HG02571 (cell line): ENCODE measurements around the gene DERL2.
"Not testable (repeated sequence)": the region's sequence is repeated elsewhere in the genome, so short reads cannot be mapped to it uniquely, and the experiment has no call there.

Experiments
- ATAC-seq: cut with Tn5 transposase; IDR thresholded peaks from one replicate; pipeline ENCODE4 v1.9.1; 2021; ENCODE audit warnings: mild to moderate bottlenecking, moderate library complexity; ENCODE audit not compliant: unreplicated experiment

DERL2 gene

DNA sequence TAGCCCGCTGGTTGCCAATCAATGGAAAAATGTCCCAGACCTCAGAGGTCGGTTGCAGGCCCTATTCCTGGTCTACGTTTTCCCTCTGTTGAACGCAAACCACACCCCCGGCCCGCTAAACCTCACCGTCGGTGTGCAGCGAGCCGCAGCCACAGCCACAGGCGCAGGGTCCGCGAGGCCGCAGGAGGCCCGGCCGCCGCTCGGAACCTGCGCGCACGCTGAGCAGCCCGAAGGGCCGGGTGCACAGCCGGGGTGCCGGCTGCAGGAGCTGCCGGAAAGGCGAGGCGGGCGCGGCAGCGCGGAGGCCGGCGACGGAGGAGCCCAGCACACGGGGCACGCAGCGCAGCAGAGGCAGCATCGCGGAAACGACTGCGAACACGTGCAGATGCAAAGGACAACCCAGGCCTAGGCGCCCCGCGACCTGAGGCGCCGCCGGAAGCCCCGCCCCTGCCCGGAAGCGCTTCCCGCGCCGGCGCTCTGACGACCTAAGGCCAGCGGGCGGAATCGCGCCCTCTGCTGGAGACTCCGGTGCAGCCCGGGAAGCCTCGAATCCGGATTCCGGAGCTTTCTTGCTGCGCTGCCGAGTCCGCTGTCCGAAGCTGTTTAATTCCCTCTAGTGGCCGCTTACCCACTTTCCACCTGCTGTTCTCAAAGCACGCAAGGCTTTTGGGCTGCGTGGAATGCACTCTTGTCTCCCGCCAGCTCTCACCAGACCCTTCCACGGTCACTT, 47.1 kb downstream of the DERL2 start, which contains the start of gene C1QBP:
TSS of gene C1QBP (minus strand) at position 440 of the 730 bp plus-strand sequence. CDS start at position 358, 82 bp downstream.
- peak; percentile 77 for ATAC-seq

DNA sequence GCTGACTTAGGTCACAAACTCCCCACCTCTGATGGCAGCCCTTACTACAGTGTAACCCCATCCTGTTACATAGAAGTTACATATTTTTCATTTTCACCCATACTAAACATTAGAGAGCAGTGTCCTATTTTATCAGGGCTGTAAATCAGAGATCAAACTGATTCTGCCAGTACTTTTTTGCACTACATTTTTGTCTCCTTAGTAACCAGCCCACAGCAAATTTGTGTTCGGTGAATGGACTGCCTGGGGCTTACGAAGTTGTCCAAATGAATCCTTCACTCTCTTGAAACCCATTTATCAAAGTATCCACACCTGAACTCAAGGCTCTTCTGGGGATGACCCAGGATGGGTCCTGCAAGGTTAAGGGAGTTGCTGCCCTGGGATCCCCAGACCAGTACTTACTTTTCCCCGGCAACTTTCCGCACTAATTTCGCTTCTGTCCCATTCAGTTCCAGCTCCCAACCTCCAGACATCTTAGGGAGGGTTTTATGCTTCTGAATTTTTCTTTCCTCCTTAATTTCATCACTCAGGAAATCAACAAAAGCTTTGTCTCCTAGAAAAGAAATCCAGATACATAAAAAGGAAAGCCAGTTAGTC, 48.2 kb downstream of the DERL2 start:
- no peak for ATAC-seq

DNA sequence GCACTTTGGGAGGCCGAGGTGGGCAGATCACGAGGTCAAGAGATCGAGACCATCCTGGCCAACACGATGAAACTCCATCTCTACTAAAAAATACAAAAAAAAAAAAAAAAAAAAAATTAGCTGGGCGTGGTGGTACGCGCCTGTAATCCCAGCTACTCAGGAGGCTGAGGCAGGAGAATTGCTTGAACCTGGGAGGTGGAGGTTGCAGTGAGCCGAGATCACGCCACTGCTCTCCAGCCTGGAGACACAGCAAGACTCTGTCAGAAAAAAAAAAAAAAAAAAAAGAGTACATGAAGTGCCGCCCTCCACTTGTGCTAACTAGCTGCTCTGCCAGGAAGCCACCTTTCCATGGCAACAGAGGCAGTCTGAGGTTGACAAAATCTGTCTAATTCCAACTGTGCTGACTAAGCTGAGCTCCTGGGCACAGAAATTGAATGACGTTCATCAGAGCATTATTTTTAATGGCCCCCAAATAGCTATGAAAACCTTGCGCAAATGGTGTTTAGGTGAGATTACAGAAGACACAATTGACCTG, 50.1 kb downstream of the DERL2 start:
- not testable (repeated sequence) for ATAC-seq

DNA sequence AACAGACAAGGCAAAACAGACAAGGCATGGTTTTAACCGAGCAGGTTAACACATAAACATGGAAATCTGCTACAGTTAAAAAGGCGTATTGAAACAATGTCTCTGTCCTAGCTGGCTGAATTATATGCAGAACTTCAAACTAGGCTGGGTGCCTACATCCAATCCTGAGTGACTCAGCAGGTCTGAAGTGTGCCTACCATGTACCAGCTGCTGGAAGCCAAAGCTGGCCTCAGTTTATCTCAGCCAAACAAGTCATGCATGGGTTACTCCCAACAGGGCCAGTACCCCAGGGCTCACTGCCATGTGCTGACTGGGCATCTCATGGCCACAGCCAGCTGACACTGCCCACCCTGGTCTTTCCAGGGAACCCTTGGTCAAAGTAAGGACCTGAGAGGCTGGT, 51.0 kb downstream of the DERL2 start:
- ATAC-seq = no peak

DNA sequence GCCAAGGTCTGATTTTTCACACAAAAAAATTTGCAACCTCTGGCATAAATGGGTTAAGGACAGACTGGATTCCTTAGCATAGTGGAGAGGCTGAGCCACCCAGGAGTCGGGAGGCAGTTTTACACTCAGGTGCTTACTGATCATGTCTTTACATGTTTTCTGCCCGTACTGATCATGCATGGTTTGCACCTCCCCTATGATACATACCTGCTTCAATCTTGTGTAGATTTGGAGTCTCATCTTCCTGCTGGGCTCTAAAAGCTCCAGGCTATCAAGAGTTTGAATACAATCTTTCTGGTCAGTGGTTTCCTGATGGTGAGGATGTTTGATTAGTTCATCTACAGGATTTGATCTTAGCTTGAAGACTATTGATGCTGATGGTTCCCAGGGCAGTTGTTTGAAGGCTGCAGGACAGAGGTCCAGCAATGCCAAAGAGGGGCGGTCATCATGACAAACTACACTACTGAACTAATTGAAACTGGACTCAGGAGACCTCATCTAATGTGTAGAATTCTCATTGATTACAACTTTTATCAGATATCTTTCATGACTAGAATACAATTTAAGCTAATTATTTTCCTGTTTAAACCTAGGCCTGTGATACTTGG, 53.9 kb downstream of the DERL2 start:
- no peak for ATAC-seq

DNA sequence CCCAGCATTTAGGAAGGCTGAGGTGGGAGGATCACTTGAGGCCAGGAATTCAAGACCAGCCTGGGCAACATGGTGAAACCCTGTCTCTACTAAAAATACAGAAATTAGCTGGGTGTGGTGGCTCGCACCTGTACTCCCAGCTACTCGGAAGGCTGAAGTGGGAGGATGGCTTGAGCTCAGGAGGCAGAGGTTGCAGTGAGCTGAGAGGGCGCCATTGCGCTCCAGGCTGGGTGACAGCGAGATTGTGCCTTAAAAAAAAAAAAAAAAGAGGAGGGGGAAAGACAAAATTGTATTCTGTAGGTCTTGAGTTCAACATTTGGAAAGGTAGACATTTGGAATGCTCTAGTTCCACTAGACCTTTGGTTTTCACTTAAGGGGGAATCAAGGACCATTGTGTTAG, 54.7 kb downstream of the DERL2 start:
- ATAC-seq = not testable (repeated sequence)

DNA sequence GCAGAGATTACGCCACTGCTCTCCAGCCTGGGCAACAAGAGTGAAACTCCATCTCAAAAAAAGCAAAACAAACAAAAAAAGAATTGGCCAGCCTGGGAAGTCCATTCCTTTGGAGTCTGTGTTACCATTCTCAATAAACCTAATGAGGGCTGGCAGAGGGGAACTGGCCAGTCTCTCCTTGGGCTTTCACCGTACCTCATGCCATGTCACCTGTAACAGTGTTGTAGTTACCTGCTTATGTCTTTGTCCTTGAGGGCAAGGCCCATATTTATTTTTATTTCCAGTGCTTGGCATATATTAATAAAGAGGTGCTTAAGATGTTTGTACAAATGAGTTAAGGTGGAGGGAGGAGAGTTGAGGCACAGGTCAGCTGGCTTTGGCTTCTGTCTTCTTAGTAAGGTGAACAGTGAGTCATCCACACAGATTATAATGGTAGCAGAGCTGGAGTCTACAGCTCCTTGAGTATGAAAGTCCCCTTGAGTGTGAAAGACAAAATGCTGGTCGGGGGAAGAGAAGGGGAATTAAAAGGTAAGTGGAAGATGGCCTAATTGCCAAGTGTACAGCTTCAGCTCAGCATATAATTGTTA, 55.5 kb downstream of the DERL2 start:
- ATAC-seq = no peak

DNA sequence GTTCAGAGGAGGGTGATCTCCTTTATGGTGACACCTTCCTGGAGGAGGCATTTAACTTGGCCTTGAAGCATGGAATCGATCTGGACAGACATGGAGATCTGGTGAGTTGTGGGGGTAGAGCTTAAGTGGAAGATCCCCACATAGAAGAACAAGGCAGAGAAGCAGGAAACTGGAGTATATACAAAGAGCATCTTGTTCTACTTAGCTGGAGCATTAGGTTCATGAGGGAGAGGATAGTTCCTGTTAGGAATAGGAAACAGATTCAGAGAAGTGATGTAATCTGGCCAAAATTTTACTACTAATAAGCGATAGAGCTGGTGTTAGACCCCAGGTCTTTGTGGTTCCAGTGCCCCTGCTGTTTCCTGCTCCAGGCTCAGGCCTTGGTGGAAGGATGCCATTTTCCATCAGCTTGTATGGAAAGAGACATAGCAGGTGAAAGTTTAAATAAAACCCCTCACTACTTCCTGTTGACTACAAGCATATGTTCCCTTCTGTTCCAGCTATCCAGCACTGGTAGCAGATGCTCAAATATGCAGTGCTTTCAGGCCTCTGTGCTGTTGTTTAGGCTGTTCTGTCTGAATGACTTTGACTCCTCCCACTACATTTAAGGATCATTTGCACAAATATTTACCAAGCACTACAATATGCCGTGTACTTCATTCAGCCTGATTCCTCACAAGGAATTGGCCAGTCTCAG, 56.6 kb downstream of the DERL2 start:
- ATAC-seq = no peak

DNA sequence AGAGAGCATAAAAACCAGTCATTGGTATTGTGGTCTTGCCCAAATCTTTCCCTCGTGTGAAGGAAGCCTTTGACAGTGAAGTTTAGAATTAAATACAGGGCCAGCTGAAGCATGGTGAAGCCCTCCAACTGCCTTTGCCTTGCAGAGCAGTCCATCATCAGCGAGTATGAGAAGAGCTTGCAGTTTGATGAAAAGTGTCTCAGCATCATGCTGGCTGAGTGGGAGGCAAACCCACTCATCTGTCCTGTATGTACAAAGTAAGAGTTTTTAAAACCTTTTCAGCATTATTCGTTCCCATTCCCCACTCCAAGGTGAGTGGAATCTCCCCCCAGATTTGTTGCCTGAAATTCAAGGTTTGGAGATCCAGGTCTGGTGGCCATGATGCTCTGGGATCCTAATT, 60.2 kb downstream of the DERL2 start:
- ATAC-seq = no peak

DNA sequence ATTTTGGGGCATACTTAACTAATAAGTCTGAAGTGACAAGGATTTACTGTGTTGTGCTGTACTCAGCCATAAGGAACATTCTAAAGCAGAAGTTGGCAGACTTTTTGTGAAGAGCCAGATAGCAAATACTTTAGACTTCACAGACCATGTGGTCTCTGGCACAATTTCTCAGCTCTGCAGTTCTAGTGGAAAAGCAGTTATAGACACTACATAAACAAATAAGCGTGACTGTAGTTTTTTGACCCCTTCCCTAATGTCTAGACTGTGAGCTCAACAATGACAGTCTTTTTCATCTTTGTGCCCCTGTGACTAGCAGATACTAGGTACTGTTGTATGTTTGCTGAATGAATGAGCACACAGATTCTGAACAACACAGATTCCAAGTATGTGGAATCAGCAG, 61.1 kb downstream of the DERL2 start:
- no peak for ATAC-seq

DNA sequence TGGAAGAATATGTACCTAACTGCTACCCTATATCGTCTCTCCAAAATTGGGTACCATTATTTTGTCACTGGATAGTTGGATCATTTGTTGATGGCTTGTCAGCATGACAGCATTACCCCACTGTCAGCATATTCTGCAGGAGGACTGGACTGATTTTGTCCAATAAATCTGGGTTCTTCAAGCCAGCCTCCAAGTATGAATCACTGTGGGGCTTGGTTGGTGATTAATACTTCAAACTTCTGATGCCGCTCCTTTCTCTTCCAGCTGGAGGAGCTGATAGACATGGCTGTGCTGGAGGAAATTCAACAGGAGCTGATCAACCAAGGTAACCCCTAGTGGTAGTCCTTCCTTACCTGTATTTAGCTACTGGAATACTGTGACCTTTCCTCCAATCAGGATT, 63.5 kb downstream of the DERL2 start:
- no peak for ATAC-seq
